Hematopoietic multipotent progenitor cell treated with erythropoietin and hydrocortisone succinate and interleukin-3 and kit ligand, for 17 days (in vitro differentiated cells): ENCODE results near the gene C16orf95.
A peak's percentile ranks its signal among the peaks of the same experiment; 100 is the strongest.

Experiments
- DNase-seq: peaks from one replicate; pipeline ENCODE4 v3.0.0-alpha.2; 2015; ENCODE audit warnings: low spot score

Gene C16orf95

GRCh38 chr16:87316450-87316922 lies 706 bp downstream of the C16orf95 start:
- DNase-seq: no peak

GRCh38 chr16:87314990-87315420 lies 2.2 kb downstream of the C16orf95 start:
- no peak for DNase-seq

GRCh38 chr16:87312008-87312407 lies 5.2 kb downstream of the C16orf95 start:
- no peak for DNase-seq

GRCh38 chr16:87311387-87311786 lies 5.8 kb downstream of the C16orf95 start:
- no peak for DNase-seq

- DNase-seq: no peak
These were observed 6.6 kb downstream of the C16orf95 start for GRCh38 chr16:87310610-87311009.

- DNase-seq: peak; percentile 44
These were observed 7.3 kb downstream of the C16orf95 start for GRCh38 chr16:87309620-87310525.

GRCh38 chr16:87308826-87309225 lies 8.4 kb downstream of the C16orf95 start:
- no peak for DNase-seq

GRCh38 chr16:87306516-87306915 lies 10.7 kb downstream of the C16orf95 start:
- no peak for DNase-seq

- DNase-seq: peak; percentile 65
These were observed 11.4 kb downstream of the C16orf95 start for GRCh38 chr16:87305505-87306391.

- no peak for DNase-seq
These were observed 12.2 kb downstream of the C16orf95 start for GRCh38 chr16:87304951-87305350.

GRCh38 chr16:87303962-87304521 lies 13.2 kb downstream of the C16orf95 start:
- DNase-seq: no peak

GRCh38 chr16:87303431-87303930 lies 13.7 kb downstream of the C16orf95 start:
- no peak for DNase-seq

- DNase-seq: no peak
These were observed 18.2 kb downstream of the C16orf95 start for GRCh38 chr16:87298857-87299465.

- peak; percentile 48 for DNase-seq
These were observed 19.1 kb downstream of the C16orf95 start for GRCh38 chr16:87297918-87298631.

GRCh38 chr16:87297407-87297806 lies 19.8 kb downstream of the C16orf95 start:
- DNase-seq: no peak

- no peak for DNase-seq
These were observed 21.3 kb downstream of the C16orf95 start for GRCh38 chr16:87295661-87296531.

- DNase-seq: peak; percentile 74
These were observed 21.9 kb downstream of the C16orf95 start for GRCh38 chr16:87295259-87295658.

GRCh38 chr16:87293990-87294389 lies 23.2 kb downstream of the C16orf95 start:
- no peak for DNase-seq

- DNase-seq: no peak
These were observed 25.2 kb downstream of the C16orf95 start for GRCh38 chr16:87291944-87292343.
